ENCODE results near the gene ZNF154.
A peak's percentile ranks its signal among the peaks of the same experiment; 100 is the strongest.

ZNF154 gene

DNA sequence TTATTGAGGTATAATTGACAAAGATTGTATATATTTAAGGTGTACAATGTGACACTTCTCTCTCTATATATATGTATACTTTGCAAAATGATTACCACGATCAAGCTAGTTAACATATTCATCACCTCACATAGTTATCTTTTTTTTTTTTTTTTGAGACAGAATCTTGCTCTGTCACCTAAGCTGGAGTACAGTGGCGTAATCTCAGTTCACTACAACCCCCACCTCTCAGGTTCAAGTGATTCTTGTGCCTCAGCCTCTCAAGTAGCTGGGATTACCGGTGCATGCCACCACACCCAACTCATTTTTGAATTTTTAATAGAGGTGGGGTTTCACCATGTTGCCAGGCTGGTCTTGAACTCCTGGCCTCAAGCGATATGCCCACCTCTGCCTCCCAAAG lies 36.5 kb downstream of the ZNF154 start:
- DNase-seq, result no peak

DNA sequence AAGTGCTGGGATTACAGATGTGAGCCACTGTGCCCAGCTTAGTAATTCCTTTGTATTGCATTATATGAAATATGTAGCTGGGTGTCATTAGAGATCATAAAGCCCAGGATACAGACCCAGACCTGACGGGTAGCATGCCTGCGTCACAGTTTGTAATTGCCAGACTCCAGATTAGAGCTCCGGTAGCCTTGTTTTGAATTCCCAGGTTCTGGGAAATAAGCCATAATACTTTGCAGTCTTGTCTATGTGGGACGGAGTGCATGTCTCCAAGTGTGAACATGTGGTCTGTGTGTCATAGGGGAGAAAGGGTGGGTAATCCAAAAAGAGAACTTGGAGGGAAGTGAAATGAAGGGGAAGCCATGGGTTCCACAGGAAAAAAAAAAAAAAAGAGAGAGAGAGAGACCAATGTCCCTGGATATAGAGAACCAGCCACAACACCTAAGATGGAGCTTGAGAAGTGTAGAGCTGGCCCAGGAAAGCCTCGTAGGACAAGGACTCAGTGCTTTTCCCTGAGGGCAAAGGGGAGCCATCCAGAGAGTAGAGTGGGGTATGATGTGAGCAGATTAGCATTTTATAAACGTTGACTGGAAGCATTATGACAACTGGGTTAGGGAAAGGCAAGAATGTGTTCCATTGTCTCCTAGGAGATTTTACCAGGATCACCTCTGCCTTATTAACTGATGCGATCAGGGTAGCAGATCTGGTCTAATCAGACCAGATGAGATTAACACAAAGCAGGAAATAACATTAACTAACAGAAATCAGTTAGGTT lies 37.7 kb downstream of the ZNF154 start:
- no peak for DNase-seq

- DNase-seq, result no peak
Measured at GRCh38 chr19:57668635-57669034, 40.4 kb downstream of the ZNF154 start, which contains the start of gene ZSCAN4. TSS of gene ZSCAN4 (plus strand) at chr19:57668935. CDS start at chr19:57676146, 7,211 bp downstream.

GRCh38 chr19:57667228-57667627 lies 41.8 kb downstream of the ZNF154 start:
- no peak for DNase-seq

DNA sequence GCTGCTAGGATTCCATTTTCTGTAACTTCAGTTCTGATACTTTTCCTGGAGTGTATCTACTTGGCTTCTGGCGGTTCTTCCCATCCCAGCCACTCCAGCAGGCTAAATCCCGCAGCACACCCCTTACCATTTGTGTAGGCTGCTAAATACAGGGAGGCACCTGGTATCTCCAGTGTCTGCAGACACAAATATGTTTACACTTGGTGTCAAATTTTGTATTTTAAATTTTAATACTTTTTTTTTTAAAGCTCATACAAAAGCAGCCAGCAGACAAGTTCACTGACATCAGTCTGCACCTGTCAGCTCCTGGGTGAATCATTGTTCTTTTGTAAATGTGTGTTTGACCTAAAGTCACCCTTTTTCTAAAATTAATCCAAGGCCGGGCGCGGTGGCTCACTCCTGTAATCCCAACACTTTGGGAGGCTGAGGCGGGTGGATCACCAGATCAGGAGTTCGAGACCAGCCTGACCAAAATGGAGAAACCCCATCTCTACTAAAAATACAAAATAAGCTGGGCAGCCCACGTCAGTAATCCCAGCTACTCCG lies 43.7 kb downstream of the ZNF154 start:
- peak; percentile 30 for DNase-seq

DNA sequence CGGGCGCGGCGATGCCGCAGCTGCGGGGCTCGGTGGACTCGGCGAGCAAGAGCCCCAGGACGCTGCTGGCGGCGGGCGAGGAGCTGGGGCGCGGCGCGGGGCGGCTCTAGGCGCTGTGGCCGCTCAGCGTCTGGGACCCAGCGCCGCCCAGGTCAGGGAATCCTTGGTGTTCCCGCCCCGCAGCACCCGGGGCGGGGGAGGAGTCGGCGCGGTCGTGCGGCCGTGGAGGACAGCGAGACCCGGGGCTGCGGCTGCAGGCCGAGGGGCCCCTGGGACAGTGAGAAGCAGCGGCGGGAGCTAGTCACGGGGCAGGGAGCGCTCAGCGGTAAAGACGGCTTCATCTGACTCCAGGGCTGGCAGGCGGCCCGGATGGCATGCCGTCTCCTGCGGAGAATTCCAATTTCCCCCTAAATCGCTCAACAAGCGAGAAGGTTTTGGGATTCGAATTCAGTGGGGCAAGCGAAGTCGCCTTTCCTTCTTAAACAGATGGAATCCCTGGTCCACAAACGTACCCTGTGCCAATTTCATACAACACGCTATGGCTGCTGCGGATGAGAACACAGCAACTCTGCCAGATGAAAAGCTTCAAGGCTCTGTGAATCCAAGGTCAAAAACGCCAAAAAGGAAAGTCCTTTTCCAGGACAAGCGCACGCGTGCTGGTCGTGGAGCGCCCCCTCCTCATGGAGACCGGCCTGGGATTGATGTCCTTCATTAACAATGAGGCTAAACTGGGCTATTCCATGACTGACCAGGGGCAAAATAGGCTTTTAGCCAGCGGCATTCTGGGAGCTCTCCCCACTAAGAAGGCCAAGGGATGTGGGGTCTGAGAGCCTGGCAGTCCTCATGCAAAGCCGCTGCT lies 44.5 kb downstream of the ZNF154 start:
- peak; percentile 78 for DNase-seq

- DNase-seq, result no peak
Measured at GRCh38 chr19:57656346-57656745, 52.7 kb downstream of the ZNF154 start.

GRCh38 chr19:57655443-57655842 lies 53.6 kb downstream of the ZNF154 start:
- DNase-seq, result no peak

- DNase-seq, result no peak
Measured at GRCh38 chr19:57653689-57654088, 55.3 kb downstream of the ZNF154 start.

- DNase-seq, result peak; percentile 80
Measured at GRCh38 chr19:57651654-57651996, 57.4 kb downstream of the ZNF154 start.

GRCh38 chr19:57648331-57649003 lies 60.5 kb downstream of the ZNF154 start:
- DNase-seq, result peak; percentile 97
